ENCODE results near the gene DECR2.
A peak's percentile ranks its signal among the peaks of the same experiment; 100 is the strongest.

DECR2 gene

GRCh38 chr16:398561-399339, 2.9 kb upstream of the DECR2 start:
- Histone ChIP-seq H3K4me2 (ENCODE audit: insufficient read depth, low read length) (peak overlapping the region; percentile 76), H2AFZ (ENCODE audit: low read depth, low read length) (no peak overlapping the region), H3K4me3 (ENCODE audit: low read depth in 1 of 2, low read length in 2 of 2) (peak overlapping the region in 1 of 2 experiments; percentile 28; a peak in 2 of 4 replicates), H3K79me2 (ENCODE audit: insufficient read depth, low read length) (peaks cover 54% of the 10 kb centered on the region), H4K20me1 (ENCODE audit: insufficient read depth, low read length) (peaks cover 25% of the 10 kb centered on the region), H3K27me3 (ENCODE audit: insufficient read depth, low read length, poor library complexity) (no peaks in the 10 kb centered on the region), H3K4me1 (ENCODE audit: insufficient read depth, low read length) (peaks cover 65% of the 10 kb centered on the region), H3K36me3 (ENCODE audit: insufficient read depth, low read length) (peaks cover 30% of the 10 kb centered on the region), H3K9ac (ENCODE audit: low read depth, low read length) (peak overlapping the region; percentile 66), H3K27ac (ENCODE audit: low read length) (peak overlapping the region; percentile 33; the same call in 1 of the 2 replicates), H3K9me3 (ENCODE audit: insufficient read depth, low read length, severe bottlenecking) (no peaks in the 10 kb centered on the region)
- no peak for DNase-seq
- no peak for TF ChIP-seq EZH2 (IDR thresholded peaks at IDR 0.05; ENCODE audit: borderline replicate concordance, low read depth, low read length, severe bottlenecking)
- TF ChIP-seq CTCF (IDR thresholded peaks at IDR 0.05; ENCODE audit: borderline replicate concordance, extremely low read depth, low read length, poor library complexity, severe bottlenecking), result no peak
- no peak for ATAC-seq (ENCODE audit: insufficient read depth, low read depth)

GRCh38 chr16:399340-400019, 2.2 kb upstream of the DECR2 start:
- Histone ChIP-seq H3K9ac (ENCODE audit: low read depth, low read length) (no peak overlapping the region), H3K27ac (ENCODE audit: low read length) (no peak overlapping the region; the same call in 1 of the 2 replicates), H3K4me2 (ENCODE audit: insufficient read depth, low read length) (peak overlapping the region; percentile 76), H3K9me3 (ENCODE audit: insufficient read depth, low read length, severe bottlenecking) (no peaks in the 10 kb centered on the region), H3K36me3 (ENCODE audit: insufficient read depth, low read length) (peaks cover 30% of the 10 kb centered on the region), H4K20me1 (ENCODE audit: insufficient read depth, low read length) (peaks cover 25% of the 10 kb centered on the region), H2AFZ (ENCODE audit: low read depth, low read length) (no peak overlapping the region), H3K27me3 (ENCODE audit: insufficient read depth, low read length, poor library complexity) (no peaks in the 10 kb centered on the region), H3K4me3 (ENCODE audit: low read depth in 1 of 2, low read length in 2 of 2) (0 out of 4 replicates have a peak overlapping the region, but pooled peaks of 1 of the 2 experiments have one; percentile 19), H3K4me1 (ENCODE audit: insufficient read depth, low read length) (peaks cover 65% of the 10 kb centered on the region), H3K79me2 (ENCODE audit: insufficient read depth, low read length) (peaks cover 54% of the 10 kb centered on the region)
- no peak for ATAC-seq (ENCODE audit: insufficient read depth, low read depth)
- no peak for DNase-seq
- no peak for TF ChIP-seq EZH2 (IDR thresholded peaks at IDR 0.05; ENCODE audit: borderline replicate concordance, low read depth, low read length, severe bottlenecking)
- no peak for TF ChIP-seq CTCF (IDR thresholded peaks at IDR 0.05; ENCODE audit: borderline replicate concordance, extremely low read depth, low read length, poor library complexity, severe bottlenecking)

- peak overlapping the region; percentile 86 for H3K9ac ChIP-seq (ENCODE audit: low read depth, low read length)
- TF ChIP-seq EZH2 (IDR thresholded peaks at IDR 0.05; ENCODE audit: borderline replicate concordance, low read depth, low read length, severe bottlenecking) (no peak), CTCF (IDR thresholded peaks at IDR 0.05; ENCODE audit: borderline replicate concordance, extremely low read depth, low read length, poor library complexity, severe bottlenecking) (no peak)
- H4K20me1 ChIP-seq (ENCODE audit: insufficient read depth, low read length), result peaks cover 25% of the 10 kb centered on the region
- H3K4me2 ChIP-seq (ENCODE audit: insufficient read depth, low read length), result peak overlapping the region; percentile 76
- DNase-seq, result no peak
- H3K4me1 ChIP-seq (ENCODE audit: insufficient read depth, low read length), result peaks cover 63% of the 10 kb centered on the region
- ATAC-seq (ENCODE audit: insufficient read depth, low read depth), result no peak
- peaks cover 54% of the 10 kb centered on the region for H3K79me2 ChIP-seq (ENCODE audit: insufficient read depth, low read length)
- H3K36me3 ChIP-seq (ENCODE audit: insufficient read depth, low read length), result peaks cover 30% of the 10 kb centered on the region
- peak overlapping the region; percentile 48; the same call in 1 of the 2 replicates for H3K27ac ChIP-seq (ENCODE audit: low read length)
- no peaks in the 10 kb centered on the region for H3K27me3 ChIP-seq (ENCODE audit: insufficient read depth, low read length, poor library complexity)
- H2AFZ ChIP-seq (ENCODE audit: low read depth, low read length), result no peak overlapping the region
- no peaks in the 10 kb centered on the region for H3K9me3 ChIP-seq (ENCODE audit: insufficient read depth, low read length, severe bottlenecking)
- peak overlapping the region in 1 of 2 experiments; percentile 91; a peak in 3 of 4 replicates for H3K4me3 ChIP-seq (ENCODE audit: low read depth in 1 of 2, low read length in 2 of 2)
Observed at GRCh38 chr16:400061-400591, 1.6 kb upstream of the DECR2 start.
